Heart left ventricle (tissue), 16 donors: ENCODE data around the gene EGFL6. TPM values are rescaled to one million over a fixed set of nuclear protein-coding genes. Genes with fewer than 3 reads are reported as not detected.
"Not testable (repeated sequence)": the region's sequence is repeated elsewhere in the genome, so short reads cannot be mapped to it uniquely, and the experiment has no call there.

Source experiments
- ATAC-seq, 4 donors: fragments of 200-7000 bp; cut with Tn5 transposase; one replicate each; pipeline ENCODE4 v1.9.1; 2020 to 2022; ENCODE audit warnings: moderate library complexity in 4 of 4, mild to moderate bottlenecking in 3 of 4, moderate number of reproducible peaks in 1 of 4
- DNase-seq, 5 donors: peaks; one replicate each; pipeline ENCODE4 v3.0.0-alpha.2; 2020
- H3K27ac ChIP-seq, 12 donors: fragments of 200-600 bp; sonication (generic) in 4 of 12; one replicate each; pipeline versions ENCODE4 v1.5.0 to v1.8.0; 2016 to 2022; ENCODE audit warnings: mild to moderate bottlenecking in 2 of 12
- H3K27me3 ChIP-seq, 9 donors: fragments of 200-600 bp; sonication (generic) in 2 of 9; one replicate each; pipeline versions ENCODE4 v1.5.1 to v1.8.0; 2016 to 2022; ENCODE audit warnings: mild to moderate bottlenecking in 3 of 9
- H3K36me3 ChIP-seq, 9 donors: fragments of 200-600 bp; sonication (generic) in 2 of 9; one replicate each; pipeline versions ENCODE4 v1.5.0 to v1.8.0; 2018 to 2022; ENCODE audit warnings: mild to moderate bottlenecking in 2 of 9
- H3K4me1 ChIP-seq, 12 donors: fragments of 200-600 bp; sonication (generic) in 4 of 12; one replicate each; pipeline versions ENCODE4 v1.5.0 to v1.8.0; 2016 to 2022; ENCODE audit warnings: mild to moderate bottlenecking in 3 of 12
- H3K4me3 ChIP-seq, 12 donors: fragments of 200-600 bp; sonication (generic) in 4 of 12; one replicate each; pipeline versions ENCODE4 v1.5.0 to v1.8.0; 2017 to 2022; ENCODE audit warnings: mild to moderate bottlenecking in 9 of 12, moderate library complexity in 4 of 12
- H3K9me3 ChIP-seq, 12 donors: fragments of 200-600 bp; sonication (generic) in 4 of 12; one replicate each; pipeline versions ENCODE4 v1.5.0 to v1.8.0; 2016 to 2022; ENCODE audit warnings: mild to moderate bottlenecking in 1 of 12
- CTCF ChIP-seq, 12 donors: fragments of 200-600 bp; sonication (generic) in 4 of 12; IDR thresholded peaks; one replicate each; pipeline versions ENCODE4 v1.5.0 to v1.8.0; 2018 to 2022; ENCODE audit warnings: antibody characterized with exemption in 12 of 12, mild to moderate bottlenecking in 5 of 12
- POLR2A ChIP-seq, 2 donors: fragments of 450-650 bp; IDR thresholded peaks; one replicate each; pipeline ENCODE4 v1.6.1; 2017; ENCODE audit warnings: antibody characterized with exemption in 2 of 2, mild to moderate bottlenecking in 2 of 2, moderate library complexity in 2 of 2
- WGBS, 4 donors: extraction: QIAGEN DNeasy Blood & Tissue Kit in 2 of 4; methylation state at CpG; one replicate each; pipeline versions ENCODE4 v1.1.5 to v1.1.7; 2013 to 2018; 5-methylcytosine and 5-hydroxymethylcytosine counted together
- intact Hi-C, 10 donors: fragments of 100-400 bp; cut with DNase I; formaldehyde crosslinking; loops; one replicate each; pipeline versions ENCODE4 v1.11.1 to v1.14.2; 2022
- polyA plus RNA-seq, 2 donors: library from polyadenylated mRNA; stranded (reverse); fragments of 200-250 nt; gene quantifications; one replicate each; pipeline ENCODE4 v1.2.3, GENCODE V29; 2013
- total RNA-seq, 9 donors: library from RNA; depleted of rRNA in 2 of 9; stranded (reverse); fragments of >200 nt in 2 of 9; fragmentation: NEBNext Ultra II Directional in 3 of 9; extraction: Animal tissue kit (Norgen Biotek cat#: 25700) in 3 of 9; gene quantifications; one replicate each; pipeline versions ENCODE4 v1.1.0 to v1.2.4, GENCODE V29; 2016 to 2023
- donor health status: ischemic (EF 13 %, LVEDD 7.1; RV severe dilation, severe dysfunction).
- donor health status: healthy with polysubstance abuse.
- donor health status: DM: no; HTN: yes; CAD: no.
- donor health status: DM: no; HTN: no; CAD: no.
- donor health status: ischemic (EF 25% LVEDD 6.9; RV normal size, moderate dysfunction).
- donor health status: ischemic (EF 25% LVEDD 5.7; RV mildly dilated, moderate dysfunction).
- donor health status: healthy.
- donor health status: DM: yes; HTN: yes; CAD: no.
- donor health status: ischemic (EF 35%, LVEDD 5.7; RV mildly dilated, moderate dysfunction).
- donor health status: nonischemic (EF 11% LVEDD 7.7; RV severe dilation, severe dysfunction).
- donor health status: DM: yes; HTN: yes; CAD: no.
- donor health status: PGD.
- donor health status: ischemic (EF 29% LVEDD 5.4; RV normal size, mild dysfunction).
- donor health status: nonischemic (EF 23%, LVEDD 6.1; RV moderate dilation, normal function).

EGFL6 gene
- total and polyA plus RNA-seq, 11 donors = 2.4 TPM; not detected in 10

DNA sequence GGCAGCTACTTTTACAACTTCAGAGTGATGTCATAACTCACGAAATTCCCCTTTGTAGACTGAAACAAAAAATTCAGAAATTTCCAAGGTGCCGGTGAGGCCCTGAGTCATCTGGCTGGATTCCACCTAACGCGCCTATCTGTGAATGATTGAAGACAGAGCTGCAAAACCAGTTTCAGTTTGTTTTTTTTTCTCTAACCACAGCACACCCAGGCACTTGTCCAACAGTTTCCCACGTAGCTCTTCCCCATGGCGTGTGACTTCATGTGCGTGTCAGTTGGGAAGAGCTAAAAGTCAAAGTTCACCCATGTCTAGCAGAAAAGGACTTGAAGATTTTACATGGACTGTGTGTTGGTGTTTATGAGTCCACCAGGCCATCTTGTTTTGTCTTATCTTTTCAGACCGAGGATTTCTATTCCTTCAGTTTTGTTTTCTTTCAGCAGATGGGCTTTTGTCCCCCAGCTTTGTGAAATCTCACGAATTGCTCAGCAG is 99.9 kb downstream of the EGFL6 start:
- DNase-seq (peak; percentile 46 to 56 (median 54)), ATAC-seq (peak; percentile 20 to 87 (median 84))
- WGBS, 4 donors = 30 to 43% (median 38%) methylated on average over 9 of the region's 9 CpGs
- Histone ChIP-seq H3K4me1 (peaks cover 0 to 9% (median 0%) of the 10 kb centered on the region in 12 donors), H3K4me3 (peak overlapping the region in 1 of 12 donors; percentile 9), H3K27ac (peak overlapping the region in 9 of 12 donors; percentile 22 to 61 (median 49)), H3K36me3 (peaks cover 0 to under 1% (median 0%) of the 10 kb centered on the region in 9 donors), H3K9me3 (no peaks in the 10 kb centered on the region), H3K27me3 (peaks cover 0 to 4% (median 0%) of the 10 kb centered on the region in 9 donors)
- intact Hi-C loops = loop anchor here in 1 of 10 donors (10.0 kb wide), 1 partner anchor 366 kb away; no protein-coding TSS in a partner anchor
- TF ChIP-seq CTCF (IDR thresholded peaks at IDR 0.05) (no peak), POLR2A (IDR thresholded peaks at IDR 0.05) (no peak)

- WGBS, 4 donors = 93 to 98% (median 96%) methylated on average over 8 of the region's 8 CpGs
- not testable (repeated sequence) for H3K27me3 ChIP-seq, H3K9me3 ChIP-seq, H3K4me1 ChIP-seq, ATAC-seq, DNase-seq, H3K4me3 ChIP-seq, H3K36me3 ChIP-seq
- peak overlapping the region in 9 of 12 donors; percentile 22 to 61 (median 49) for H3K27ac ChIP-seq
- intact Hi-C loops = loop anchor here in 1 of 10 donors (10.0 kb wide), 1 partner anchor 365 kb away; no protein-coding TSS in a partner anchor
Observed at GRCh38 chrX:13669755-13670154, 100.4 kb downstream of the EGFL6 start.

- ATAC-seq = no peak
- Histone ChIP-seq H3K36me3 (no peaks in the 10 kb centered on the region), H3K4me3 (no peak overlapping the region), H3K4me1 (peaks cover 0 to 9% (median 0%) of the 10 kb centered on the region in 12 donors), H3K27ac (no peak overlapping the region), H3K27me3 (peaks cover 0 to 4% (median 0%) of the 10 kb centered on the region in 9 donors), H3K9me3 (no peaks in the 10 kb centered on the region)
- intact Hi-C loops = no loop called here
- DNase-seq = no peak
- TF ChIP-seq CTCF (IDR thresholded peaks at IDR 0.05) (no peak), POLR2A (IDR thresholded peaks at IDR 0.05) (no peak)
- WGBS, 4 donors = 85 to 97% (median 92%) methylated on average over 5 of the region's 5 CpGs
Observed at GRCh38 chrX:13670197-13670596, 100.8 kb downstream of the EGFL6 start.

DNA sequence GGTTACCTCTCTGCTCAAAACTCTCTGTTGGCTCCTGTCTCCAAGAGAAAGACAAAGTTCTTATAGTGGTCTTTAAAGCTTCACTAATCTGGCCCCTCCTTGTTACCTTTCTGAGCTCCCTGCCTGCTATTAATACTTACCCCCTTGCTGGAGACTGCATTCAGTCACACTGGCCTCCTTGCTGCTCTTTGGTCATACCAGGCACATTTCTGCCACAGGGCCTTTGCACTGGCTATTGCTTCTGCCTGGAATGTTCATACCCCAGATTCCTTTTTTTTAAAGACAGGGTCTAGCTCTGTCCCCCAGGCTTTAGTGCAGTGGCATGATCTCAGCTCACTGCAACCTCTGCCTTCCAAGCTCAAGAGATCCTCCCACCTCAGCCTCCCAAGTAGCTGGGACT is 103.6 kb downstream of the EGFL6 start:
- Histone ChIP-seq H3K27ac (no peak overlapping the region), H3K9me3 (no peaks in the 10 kb centered on the region), H3K36me3 (no peaks in the 10 kb centered on the region), H3K27me3 (peaks cover 0 to 4% (median 0%) of the 10 kb centered on the region in 9 donors), H3K4me3 (no peak overlapping the region), H3K4me1 (no peaks in the 10 kb centered on the region)
- ATAC-seq (no peak), DNase-seq (no peak)
- TF ChIP-seq CTCF (IDR thresholded peaks at IDR 0.05) (no peak), POLR2A (IDR thresholded peaks at IDR 0.05) (no peak)
- intact Hi-C loops = no loop called here

DNA sequence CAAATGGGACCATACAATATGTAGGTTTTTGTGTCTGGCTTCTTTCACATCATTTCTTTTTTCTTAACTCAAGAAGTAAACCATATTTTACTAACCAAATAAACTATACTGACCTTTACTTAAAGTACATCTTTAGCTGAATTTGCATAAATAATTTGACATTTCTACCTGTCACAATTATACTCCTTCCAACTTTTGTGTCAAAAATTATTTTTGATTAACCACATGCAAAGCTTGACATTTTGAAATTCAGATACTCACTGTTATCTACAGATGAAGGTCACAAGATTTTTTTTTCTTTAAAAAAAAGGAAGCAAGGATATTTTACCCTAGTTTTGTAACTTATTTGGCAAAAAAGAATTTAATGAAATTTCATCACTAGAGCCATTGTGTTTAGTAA is 107.5 kb downstream of the EGFL6 start:
- DNase-seq (no peak), ATAC-seq (no peak)
- TF ChIP-seq POLR2A (IDR thresholded peaks at IDR 0.05) = no peak
- no peak for TF ChIP-seq CTCF (IDR thresholded peaks at IDR 0.05)
- Histone ChIP-seq H3K9me3 (no peaks in the 10 kb centered on the region), H3K27ac (no peak overlapping the region), H3K4me3 (no peak overlapping the region), H3K4me1 (no peaks in the 10 kb centered on the region), H3K36me3 (no peaks in the 10 kb centered on the region), H3K27me3 (no peaks in the 10 kb centered on the region)
- intact Hi-C loops = no loop called here

DNA sequence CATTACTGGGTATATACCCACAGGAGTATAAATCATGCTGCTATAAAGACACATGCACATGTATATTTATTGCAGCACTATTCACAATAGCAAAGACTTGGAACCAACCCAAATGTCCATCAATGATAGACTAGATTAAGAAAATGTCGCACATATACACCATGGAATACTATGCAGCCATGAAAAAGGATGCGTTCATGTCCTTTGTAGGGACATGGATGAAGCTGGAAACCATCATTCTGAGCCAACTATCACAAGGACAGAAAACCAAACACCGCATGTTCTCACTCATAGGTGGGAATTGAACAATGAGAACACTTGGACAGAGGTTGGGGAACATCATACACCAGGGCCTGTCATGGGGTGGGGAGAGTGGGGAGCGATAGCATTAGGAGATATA is 110.3 kb downstream of the EGFL6 start:
- ATAC-seq, H3K27ac ChIP-seq, intact Hi-C loops, H3K27me3 ChIP-seq, H3K4me1 ChIP-seq, H3K4me3 ChIP-seq, H3K36me3 ChIP-seq, DNase-seq, H3K9me3 ChIP-seq: not testable (repeated sequence)
- 91 to 98% (median 95%) methylated on average over 3 to 4 of the region's 4 CpGs for WGBS, 4 donors
